Kidney (tissue), 14 donors: ENCODE measurements around the gene GTF2E1. TPM values are rescaled to one million over a fixed set of nuclear protein-coding genes. Genes with fewer than 3 reads are reported as not detected.

Source experiments
- DNase-seq, 5 donors: peaks; one replicate each; pipeline ENCODE4 v3.0.0-alpha.2; 2013 to 2020
- FAIRE-seq: peaks from 2 replicates; lab custom pipeline; 2012; peaks lifted over from hg19 to GRCh38; lab: Jason Lieb, UNC
- H3K27ac ChIP-seq, 2 donors: one replicate each; pipeline ENCODE4 v1.7.0; 2013; ENCODE audit warnings: low read depth in 2 of 2, low read length in 2 of 2, inconsistent platforms in 1 of 2
- H3K27me3 ChIP-seq: one replicate; pipeline ENCODE4 v1.7.1; 2013; ENCODE audit warnings: low read length, inconsistent platforms; ENCODE audit not compliant: control insufficient read depth, insufficient read depth
- H3K36me3 ChIP-seq, 3 donors: one replicate each; pipeline versions ENCODE4 v1.7.0 to v1.7.1; 2013; ENCODE audit warnings: low read length in 3 of 3, control low read depth in 1 of 3, inconsistent platforms in 1 of 3; ENCODE audit not compliant: insufficient read depth in 3 of 3, control insufficient read depth in 2 of 3
- H3K4me1 ChIP-seq, 3 donors: one replicate each; pipeline versions ENCODE4 v1.7.0 to v1.7.1; 2013; ENCODE audit warnings: low read length in 3 of 3, inconsistent platforms in 1 of 3, low read depth in 1 of 3; ENCODE audit not compliant: control insufficient read depth in 2 of 3, insufficient read depth in 2 of 3
- H3K4me3 ChIP-seq, 3 donors: one replicate each; pipeline versions ENCODE4 v1.7.0 to v1.8.1; 2013; ENCODE audit warnings: low read length in 3 of 3, control low read depth in 1 of 3, inconsistent platforms in 1 of 3
- H3K9ac ChIP-seq, 3 donors: one replicate each; pipeline versions ENCODE4 v1.7.0 to v1.7.1; 2013; ENCODE audit warnings: low read length in 3 of 3, control low read depth in 1 of 3, inconsistent platforms in 1 of 3
- H3K9me3 ChIP-seq, 3 donors: one replicate each; pipeline versions ENCODE4 v1.7.0 to v1.7.1; 2013; ENCODE audit warnings: low read length in 3 of 3, control low read depth in 1 of 3, inconsistent platforms in 1 of 3; ENCODE audit not compliant: control insufficient read depth in 2 of 3, insufficient read depth in 1 of 3
- intact Hi-C: fragments of 100-400 bp; cut with DNase I; formaldehyde crosslinking; loops from one replicate; pipeline ENCODE4 v1.11.1; 2022
- polyA plus RNA-seq: library from polyadenylated mRNA; stranded (reverse); fragments of 350-450 nt; fragmentation: Illumina TruSeq; extraction: RNeasy Lipid Tissue Mini Kit (QIAGEN cat#74804); gene quantifications from one replicate; pipeline ENCODE4 v1.2.3, GENCODE V29; 2014; ENCODE audit warnings: low read depth, low replicate concordance; ENCODE audit not compliant: insufficient read depth
- total RNA-seq: library from RNA; stranded (reverse); fragmentation: NEBNext Ultra II Directional; extraction: Animal tissue kit (Norgen Biotek cat#: 25700); gene quantifications from one replicate; pipeline ENCODE4 v1.2.1, GENCODE V29; 2021
- TF ChIP-seq, protein P1 (sequence below): IDR thresholded peaks from 3 replicates; pipeline ENCODE4 v1.5.1; 2012; ENCODE audit warnings: mild to moderate bottlenecking, moderate library complexity, borderline replicate concordance; ENCODE audit not compliant: insufficient read depth; ENCODE audit errors: extremely low read depth
- donor health status: control.
- donor health status: control.
- donor health status: control.
- donor health status: control.
- donor health status: control.
- donor health status: DM: yes; HTN: yes; CAD: no.
- donor health status: Normal renal cell carcinoma (clear cell type).

GTF2E1 gene
- total and polyA plus RNA-seq, 2 donors from 2014 or later = 5.4 to 19.4 TPM

DNA sequence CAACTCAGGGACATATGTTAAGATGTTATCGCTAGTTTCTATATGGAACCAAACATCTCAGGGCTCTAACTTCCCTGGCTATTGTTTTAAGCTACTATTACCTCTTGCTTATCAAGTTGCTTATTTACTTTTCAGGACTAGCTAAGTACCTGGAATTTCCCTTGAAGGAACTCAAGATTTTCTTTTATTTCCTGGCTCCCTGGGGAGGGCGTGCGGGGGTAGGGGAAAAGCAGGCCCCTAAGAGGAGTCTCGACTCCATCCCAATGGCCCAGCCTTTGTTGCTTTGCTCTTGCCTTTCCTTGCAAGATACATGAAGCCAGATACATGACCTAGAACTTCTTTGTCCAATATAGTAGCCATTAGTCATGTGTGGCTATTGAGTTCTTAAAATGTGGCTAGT lies 88.5 kb downstream of the GTF2E1 start:
- H3K9me3 ChIP-seq = no peaks in the 10 kb centered on the region
- TF ChIP-seq, protein P1, sequence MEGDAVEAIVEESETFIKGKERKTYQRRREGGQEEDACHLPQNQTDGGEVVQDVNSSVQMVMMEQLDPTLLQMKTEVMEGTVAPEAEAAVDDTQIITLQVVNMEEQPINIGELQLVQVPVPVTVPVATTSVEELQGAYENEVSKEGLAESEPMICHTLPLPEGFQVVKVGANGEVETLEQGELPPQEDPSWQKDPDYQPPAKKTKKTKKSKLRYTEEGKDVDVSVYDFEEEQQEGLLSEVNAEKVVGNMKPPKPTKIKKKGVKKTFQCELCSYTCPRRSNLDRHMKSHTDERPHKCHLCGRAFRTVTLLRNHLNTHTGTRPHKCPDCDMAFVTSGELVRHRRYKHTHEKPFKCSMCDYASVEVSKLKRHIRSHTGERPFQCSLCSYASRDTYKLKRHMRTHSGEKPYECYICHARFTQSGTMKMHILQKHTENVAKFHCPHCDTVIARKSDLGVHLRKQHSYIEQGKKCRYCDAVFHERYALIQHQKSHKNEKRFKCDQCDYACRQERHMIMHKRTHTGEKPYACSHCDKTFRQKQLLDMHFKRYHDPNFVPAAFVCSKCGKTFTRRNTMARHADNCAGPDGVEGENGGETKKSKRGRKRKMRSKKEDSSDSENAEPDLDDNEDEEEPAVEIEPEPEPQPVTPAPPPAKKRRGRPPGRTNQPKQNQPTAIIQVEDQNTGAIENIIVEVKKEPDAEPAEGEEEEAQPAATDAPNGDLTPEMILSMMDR = no peak
- FAIRE-seq = no peak

More for the DNA sequence above, 88.5 kb downstream of the GTF2E1 start:
- Histone ChIP-seq H3K27me3 (no peaks in the 10 kb centered on the region), H3K9ac (no peak overlapping the region), H3K27ac (no peak overlapping the region), H3K36me3 (no peaks in the 10 kb centered on the region), H3K4me1 (no peaks in the 10 kb centered on the region), H3K4me3 (no peak overlapping the region)
- DNase-seq = no peak
- intact Hi-C loops = no loop called here

Other genes with a start within 250 kb of the GTF2E1 start
- gene NDUFB4, start 146.4 kb upstream of the GTF2E1 start, total RNA-seq = 109 TPM
- 457 TPM for gene NDUFB4, start 146.4 kb upstream of the GTF2E1 start, polyA plus RNA-seq
- gene HGD, start 60.5 kb upstream of the GTF2E1 start, total RNA-seq = 72.0 TPM
- 251 TPM for gene HGD, start 60.5 kb upstream of the GTF2E1 start, polyA plus RNA-seq
- 30.1 TPM for gene RABL3, start 228 bp upstream of the GTF2E1 start, total RNA-seq
- 16.9 TPM for gene RABL3, start 228 bp upstream of the GTF2E1 start, polyA plus RNA-seq
- gene STXBP5L, start 165.5 kb downstream of the GTF2E1 start, total RNA-seq = not detected
- not detected for gene STXBP5L, start 165.5 kb downstream of the GTF2E1 start, polyA plus RNA-seq